IPS DF 19.7 (cell line): ENCODE results near the gene CIAO2B.

ENCODE experiments used
- DNase-seq: peaks from one replicate; pipeline ENCODE4 v3.0.0-alpha.2; 2013; ENCODE audit warnings: low read depth, low spot score

CIAO2B gene

GRCh38 chr16:66888647-66889615 lies 45.3 kb downstream of the CIAO2B start:
- DNase-seq = no peak

GRCh38 chr16:66886914-66887313 lies 47.3 kb downstream of the CIAO2B start:
- DNase-seq = no peak

- no peak for DNase-seq
These were observed 47.9 kb downstream of the CIAO2B start for GRCh38 chr16:66886321-66886720.

- no peak for DNase-seq
These were observed 48.7 kb downstream of the CIAO2B start for GRCh38 chr16:66885491-66885890.

- no peak for DNase-seq
These were observed 51.5 kb downstream of the CIAO2B start for GRCh38 chr16:66882702-66883101.
